H1 (cell line): Measurements from ENCODE around the gene DCHS1. TPM values are rescaled to one million over a fixed set of nuclear protein-coding genes. Genes with fewer than 3 reads are reported as not detected.

Source experiments
- CTCF ChIA-PET: fragments of 300-600 bp; sonication (Branson Sonifier 250); formaldehyde crosslinking; loops from one replicate; lab custom pipeline; 2021; ENCODE audit not compliant: partially characterized antibody; lab: Charles Lee
- POLR2A ChIA-PET: fragments of 300-600 bp; sonication (Branson Sonifier 250); formaldehyde crosslinking; loops from one replicate; lab custom pipeline; 2021; ENCODE audit warnings: inconsistent platforms; ENCODE audit not compliant: partially characterized antibody; lab: Charles Lee
- DNase-seq, 2 experiments: peaks; one replicate each; pipeline versions ENCODE4 v3.0.0 to v3.0.0-alpha.2; 2010 to 2022; ENCODE audit warnings: low spot score in 2 of 2, low read depth in 1 of 2, mixed read lengths in 1 of 2
- FAIRE-seq: peaks from 2 replicates; lab custom pipeline; 2011; peaks lifted over from hg19 to GRCh38; lab: Jason Lieb, UNC
- H2AFZ ChIP-seq: 2 replicates; pipeline ENCODE4 v1.8.1; 2012; ENCODE audit warnings: low read length, inconsistent platforms
- H2AK5ac ChIP-seq: 2 replicates; pipeline ENCODE4 v1.6.1; 2013; ENCODE audit warnings: low read depth, low read length
- H2BK120ac ChIP-seq: replicated peaks from 2 replicates; pipeline ENCODE3; 2013; ENCODE audit warnings: low read depth, low read length, inconsistent platforms
- H2BK12ac ChIP-seq: 2 replicates; pipeline ENCODE4 v1.6.1; 2013; ENCODE audit warnings: low read depth, low read length
- H2BK15ac ChIP-seq: 2 replicates; pipeline ENCODE4 v1.6.1; 2013; ENCODE audit warnings: low read length
- H2BK20ac ChIP-seq: 2 replicates; pipeline ENCODE4 v1.6.1; 2013; ENCODE audit warnings: low read length
- H2BK5ac ChIP-seq: 2 replicates; pipeline ENCODE4 v1.6.1; 2013; ENCODE audit warnings: low read depth, low read length
- H3K14ac ChIP-seq: 2 replicates; pipeline ENCODE4 v1.6.1; 2013; ENCODE audit warnings: inconsistent platforms; ENCODE audit not compliant: insufficient read length
- H3K18ac ChIP-seq: 2 replicates; pipeline ENCODE4 v1.6.1; 2013; ENCODE audit warnings: low read length; ENCODE audit errors: extremely low read depth
- H3K23ac ChIP-seq: 2 replicates; pipeline ENCODE4 v1.6.1; 2013; ENCODE audit warnings: inconsistent platforms; ENCODE audit not compliant: insufficient read length
- H3K23me2 ChIP-seq: 2 replicates; pipeline ENCODE4 v1.6.1; 2013; ENCODE audit warnings: low read depth, low read length
- H3K27ac ChIP-seq: 2 replicates; pipeline ENCODE4 v1.6.1; 2011; ENCODE audit warnings: low read depth, low read length, inconsistent platforms
- H3K27me3 ChIP-seq, 4 experiments: replicated peaks in 1 of 4; 1 replicate in 1 of 4; 2 replicates in 3 of 4; pipeline versions ENCODE4 v1.6.1 to v1.8.1; 2011 to 2013; ENCODE audit warnings: low read length in 3 of 4, mild to moderate bottlenecking in 3 of 4, inconsistent platforms in 2 of 4, mixed read lengths in 2 of 4, moderate library complexity in 1 of 4; ENCODE audit not compliant: control insufficient read depth in 3 of 4, insufficient read depth in 3 of 4; ENCODE audit errors: extremely low read depth in 1 of 4
- H3K36me3 ChIP-seq, 4 experiments: 2 replicates each; pipeline versions ENCODE4 v1.6.1 to v1.8.1; 2011 to 2013; ENCODE audit warnings: mild to moderate bottlenecking in 4 of 4, low read length in 3 of 4, moderate library complexity in 2 of 4, control low read depth in 1 of 4, inconsistent platforms in 1 of 4; ENCODE audit not compliant: insufficient read depth in 4 of 4, control insufficient read depth in 2 of 4
- H3K4ac ChIP-seq: replicated peaks from 2 replicates; pipeline ENCODE3; 2013; ENCODE audit warnings: low read length, low read depth, mixed read lengths, inconsistent platforms; ENCODE audit not compliant: insufficient read length
- H3K4me1 ChIP-seq, 4 experiments: replicated peaks in 1 of 4; 1 replicate in 1 of 4; 2 replicates in 3 of 4; pipeline versions ENCODE4 v1.6.1 to v1.8.1; 2011 to 2013; ENCODE audit warnings: low read length in 3 of 4, inconsistent platforms in 2 of 4, mixed read lengths in 1 of 4; ENCODE audit not compliant: insufficient read depth in 4 of 4, control insufficient read depth in 3 of 4
- H3K4me2 ChIP-seq, 2 experiments: 2 replicates each; pipeline versions ENCODE4 v1.6.1 to v1.8.1; 2011 to 2013; ENCODE audit warnings: low read depth in 2 of 2, low read length in 2 of 2, control low read depth in 1 of 2, inconsistent platforms in 1 of 2, mild to moderate bottlenecking in 1 of 2; ENCODE audit not compliant: insufficient read depth in 1 of 2
- H3K4me3 ChIP-seq, 4 experiments: fragments of 200-600, 300-600 bp in 1 of 4; sonication (generic), shearing (Covaris generic), sonication (Bioruptor Twin) in 1 of 4; 2 replicates each; pipeline versions ENCODE4 v1.5.1 to v1.8.1; 2011 to 2016; ENCODE audit warnings: low read length in 4 of 4, low read depth in 3 of 4, control low read depth in 2 of 4, inconsistent platforms in 2 of 4, mild to moderate bottlenecking in 2 of 4, mixed read lengths in 1 of 4, moderate library complexity in 1 of 4; ENCODE audit not compliant: insufficient read depth in 2 of 4; ENCODE audit errors: extremely low read depth in 1 of 4
- H3K56ac ChIP-seq: replicated peaks from 2 replicates; pipeline ENCODE3; 2013; ENCODE audit warnings: low read depth, mild to moderate bottlenecking, mixed read lengths, low read length, inconsistent platforms; ENCODE audit not compliant: insufficient read length
- H3K79me1 ChIP-seq: 2 replicates; pipeline ENCODE4 v1.6.1; 2013; ENCODE audit warnings: low read depth, low read length, control low read depth
- H3K79me2 ChIP-seq, 2 experiments: 2 replicates each; pipeline versions ENCODE4 v1.6.1 to v1.8.1; 2012 to 2013; ENCODE audit warnings: low read length in 2 of 2, mild to moderate bottlenecking in 2 of 2, inconsistent platforms in 1 of 2; ENCODE audit not compliant: insufficient read depth in 2 of 2, control insufficient read depth in 1 of 2
- H3K9ac ChIP-seq, 4 experiments: replicated peaks in 1 of 4; 1 replicate in 1 of 4; 2 replicates in 3 of 4; pipeline versions ENCODE4 v1.6.1 to v1.8.1; 2011 to 2013; ENCODE audit warnings: low read depth in 3 of 4, low read length in 3 of 4, control low read depth in 2 of 4, mild to moderate bottlenecking in 2 of 4, moderate library complexity in 2 of 4, inconsistent platforms in 1 of 4; ENCODE audit errors: extremely low read depth in 1 of 4
- H3K9me3 ChIP-seq, 2 experiments: 2 replicates each; pipeline versions ENCODE4 v1.6.1 to v1.8.1; 2012 to 2013; ENCODE audit warnings: mild to moderate bottlenecking in 2 of 2, moderate library complexity in 2 of 2, control low read depth in 1 of 2, inconsistent platforms in 1 of 2, low read depth in 1 of 2, low read length in 1 of 2, mixed read lengths in 1 of 2; ENCODE audit not compliant: insufficient read depth in 2 of 2
- H4K20me1 ChIP-seq, 2 experiments: replicated peaks in 1 of 2; 2 replicates each; pipeline versions ENCODE3 to v1.8.1; 2011 to 2013; ENCODE audit warnings: inconsistent platforms in 2 of 2, low read length in 2 of 2, mild to moderate bottlenecking in 1 of 2; ENCODE audit not compliant: insufficient read depth in 2 of 2, control insufficient read depth in 1 of 2
- H4K5ac ChIP-seq: 2 replicates; pipeline ENCODE4 v1.6.1; 2013; ENCODE audit warnings: low read length, low read depth, mixed read lengths, inconsistent platforms; ENCODE audit not compliant: insufficient read length
- H4K8ac ChIP-seq: 2 replicates; pipeline ENCODE4 v1.8.0; 2013; ENCODE audit warnings: mild to moderate bottlenecking, moderate library complexity, low read length, inconsistent platforms; ENCODE audit not compliant: insufficient read depth; ENCODE audit errors: extremely low read depth
- H4K91ac ChIP-seq: replicated peaks from 2 replicates; pipeline ENCODE3; 2013; ENCODE audit warnings: low read length, mixed read lengths, inconsistent platforms; ENCODE audit not compliant: insufficient read length
- POU5F1 ChIP-seq: IDR thresholded peaks from 2 replicates; pipeline ENCODE4 v1.6.1; 2011; ENCODE audit warnings: low read depth, mild to moderate bottlenecking, low read length, moderate library complexity
- RNF2 ChIP-seq: fragments of 200-900, 300-1000 bp; sonication (generic); IDR thresholded peaks from 2 replicates; pipeline ENCODE4 v1.7.1; 2016; ENCODE audit warnings: borderline replicate concordance, low read depth, mild to moderate bottlenecking, antibody characterized with exemption, low read length; ENCODE audit not compliant: poor library complexity, severe bottlenecking; ENCODE audit errors: missing control alignments
- TCF12 ChIP-seq: IDR thresholded peaks from 2 replicates; pipeline ENCODE4 v1.6.1; 2011; ENCODE audit warnings: low read depth, mild to moderate bottlenecking, low read length
- WGBS, 2 experiments: shearing (Covaris generic) in 1 of 2; methylation state at CpG; one replicate each; pipeline versions ENCODE4 v1.1.6 to v1.1.7; 2013 to 2015; ENCODE audit warnings: low lambda C conversion rate in 2 of 2, mixed read lengths in 2 of 2, inconsistent platforms in 1 of 2, low coverage in 1 of 2, missing lambda C conversion rate in 1 of 2; ENCODE audit not compliant: insufficient replicate concordance in 2 of 2, insufficient coverage in 1 of 2, insufficient read length in 1 of 2; ENCODE audit errors: extremely low coverage in 1 of 2, missing lambda C conversion rate in 1 of 2; 5-methylcytosine and 5-hydroxymethylcytosine counted together
- polyA plus RNA-seq, 7 experiments: library from polyadenylated mRNA; depleted of rRNA in 3 of 7; stranded (reverse) in 5 of 7; unstranded in 2 of 7; fragments of >200 nt in 5 of 7; fragments of 200-250 nt in 2 of 7; gene quantifications; 1 replicate in 5 of 7; 2 replicates in 1 of 7; 4 replicates in 1 of 7; pipeline versions ENCODE4 v1.2.1 to v1.2.3, GENCODE V29; 2011 to 2013; ENCODE audit warnings: missing spikeins in 2 of 7, mixed read lengths in 2 of 7
- total RNA-seq: library from RNA; stranded (reverse); fragmentation: NEBNext Ultra II Directional; extraction: Animal tissue kit (Norgen Biotek cat#: 25700); gene quantifications from 2 replicates; pipeline ENCODE4 v1.2.1, GENCODE V29; 2021

Gene DCHS1
- total and polyA plus RNA-seq, 2 of the 8 experiments (the other 6 are each of a cell fraction or from before 2014, with no cell fraction given): 8.2 to 10.5 TPM

- no peak for TF ChIP-seq RNF2
- TF ChIP-seq POU5F1: no peak
- no peak for TF ChIP-seq TCF12
- Histone ChIP-seq H3K23me2 (peaks cover 5% of the 10 kb centered on the region), H3K36me3 (peaks cover 0 to 3% (median 1%) of the 10 kb centered on the region in 4 experiments; a peak in 3 of 8 replicates), H3K4me1 (peaks cover 0 to 3% (median under 1%) of the 10 kb centered on the region in 4 experiments; a peak in 3 of 7 replicates), H4K5ac (no peak overlapping the region), H4K20me1 (peaks cover 0 to 2% of the 10 kb centered on the region in 2 experiments), H2BK5ac (no peak overlapping the region), H3K79me1 (no peaks in the 10 kb centered on the region; the same call in 1 of the 2 replicates), H2AK5ac (no peak overlapping the region), H3K79me2 (no peaks in the 10 kb centered on the region; a peak in 1 of 4 replicates), H3K4me2 (no peak overlapping the region), H2BK120ac (no peak overlapping the region), H3K9me3 (no peaks in the 10 kb centered on the region), H3K56ac (no peak overlapping the region), H3K27ac (no peak overlapping the region), H2BK15ac (no peak overlapping the region), H4K8ac (no peak overlapping the region), H2AFZ (no peak overlapping the region), H3K9ac (no peak overlapping the region), H3K23ac (no peak overlapping the region), H3K14ac (no peak overlapping the region), H3K4me3 (no peak overlapping the region), H3K27me3 (peaks cover 0 to 4% (median 2%) of the 10 kb centered on the region in 4 experiments; a peak in 3 of 7 replicates), H3K4ac (no peak overlapping the region), H2BK12ac (no peak overlapping the region), H3K18ac (no peak overlapping the region), H4K91ac (no peak overlapping the region), H2BK20ac (no peak overlapping the region)
- DNase-seq (no peak), FAIRE-seq (no peak)
- CTCF ChIA-PET: interaction anchor here (0.5 to 1.7 kb wide), 7 partner anchors 11 to 245 kb away, joined by 3 to 7 read pairs (median 3); partner anchors contain the start of gene TAF10
- POLR2A ChIA-PET: interaction anchor here (0.8 to 1.7 kb wide), 5 partner anchors 8 to 60 kb away, joined by 3 to 8 read pairs (median 3); partner anchors contain the start of genes MRPL17 and TAF10
- 87% methylated on average over 31 of the region's 31 CpGs; no CpG with 5 or more reads in 1 of the 2 experiments for WGBS, 2 experiments
These were observed 31.9 kb downstream of the DCHS1 start for GRCh38 chr11:6623391-6624363.
